WTC11 (cell line): ENCODE results near the gene RHOU. TPM values are rescaled to one million over a fixed set of nuclear protein-coding genes. Genes with fewer than 3 reads are reported as not detected.

Source experiments
- ATAC-seq: fragments of 200-7000 bp; cut with Tn5 transposase; 2 replicates; pipeline ENCODE4 v1.10.0; 2021; ENCODE audit warnings: mild to moderate bottlenecking, moderate library complexity
- CTCF ChIA-PET: fragments of 300-600 bp; sonication (Branson Sonifier 250); formaldehyde crosslinking; loops from one replicate; lab custom pipeline; 2021; ENCODE audit warnings: antibody characterized with exemption; lab: Charles Lee
- POLR2A ChIA-PET: fragments of 350-600 bp; sonication (Branson Sonifier 250); formaldehyde crosslinking; loops from one replicate; lab custom pipeline; 2021; ENCODE audit warnings: antibody characterized with exemption; lab: Charles Lee
- DNase-seq: peaks from one replicate; pipeline ENCODE4 v3.0.0; 2021; ENCODE audit warnings: low spot score
- H3K27ac Mint-ChIP-seq: 2 replicates; pipeline ENCODE4 v1.8.0; 2021; ENCODE audit warnings: mixed read lengths
- H3K27me3 Mint-ChIP-seq: 2 replicates; pipeline ENCODE4 v1.8.0; 2021; ENCODE audit warnings: low read depth, mild to moderate bottlenecking, moderate library complexity, mixed read lengths
- H3K36me3 Mint-ChIP-seq: 2 replicates; pipeline ENCODE4 v1.8.0; 2021; ENCODE audit warnings: mixed read lengths
- H3K4me1 Mint-ChIP-seq: 2 replicates; pipeline ENCODE4 v1.8.0; 2022; ENCODE audit warnings: mixed read lengths
- H3K4me3 Mint-ChIP-seq: 2 replicates; pipeline ENCODE4 v1.8.0; 2021; ENCODE audit warnings: mild to moderate bottlenecking, moderate library complexity, mixed read lengths
- H3K9me3 Mint-ChIP-seq: 2 replicates; pipeline ENCODE4 v1.8.0; 2021; ENCODE audit warnings: mixed read lengths
- ATF1 ChIP-seq: sonication (generic); formaldehyde crosslinking; IDR thresholded peaks from 2 replicates; pipeline ENCODE4 v1.8.1; 2023; ENCODE audit warnings: mild to moderate bottlenecking, moderate library complexity, missing genetic modification reagents
- CBFB ChIP-seq: sonication (generic); formaldehyde crosslinking; IDR thresholded peaks from 2 replicates; pipeline ENCODE4 v1.8.1; 2022; ENCODE audit warnings: mild to moderate bottlenecking, low read depth, missing genetic modification reagents
- CREM ChIP-seq: sonication (generic); formaldehyde crosslinking; IDR thresholded peaks from 2 replicates; pipeline ENCODE4 v1.8.1; 2022; ENCODE audit warnings: mild to moderate bottlenecking, missing genetic modification reagents, moderate library complexity
- ESRRA ChIP-seq: sonication (generic); formaldehyde crosslinking; IDR thresholded peaks from 2 replicates; pipeline ENCODE4 v1.8.1; 2022; ENCODE audit warnings: mild to moderate bottlenecking, missing genetic modification reagents, borderline replicate concordance
- ETV6 ChIP-seq: sonication (generic); formaldehyde crosslinking; IDR thresholded peaks from 2 replicates; pipeline ENCODE4 v1.8.1; 2022; ENCODE audit warnings: mild to moderate bottlenecking, missing genetic modification reagents
- FOXK1 ChIP-seq: sonication (generic); formaldehyde crosslinking; IDR thresholded peaks from 2 replicates; pipeline ENCODE4 v1.8.0; 2022; ENCODE audit warnings: mild to moderate bottlenecking, moderate library complexity, missing genetic modification reagents
- GTF2I ChIP-seq: fragments of 250-450 bp; sonication (Bioruptor Pico); conservative IDR thresholded peaks from 2 replicates; pipeline ENCODE4 v1.4.0; 2021; ENCODE audit warnings: mild to moderate bottlenecking
- KAT7 ChIP-seq: sonication (generic); formaldehyde crosslinking; IDR thresholded peaks from 2 replicates; pipeline ENCODE4 v1.8.1; 2023; ENCODE audit warnings: missing genetic modification reagents, mild to moderate bottlenecking, borderline replicate concordance
- NFE2L1 ChIP-seq: sonication (generic); formaldehyde crosslinking; IDR thresholded peaks from 2 replicates; pipeline ENCODE4 v1.8.1; 2023; ENCODE audit warnings: missing genetic modification reagents
- NR1H2 ChIP-seq: sonication (generic); formaldehyde crosslinking; IDR thresholded peaks from 2 replicates; pipeline ENCODE4 v1.9.0; 2021; ENCODE audit warnings: mild to moderate bottlenecking, moderate library complexity, missing genetic modification reagents
- NR2C2 ChIP-seq: sonication (generic); formaldehyde crosslinking; IDR thresholded peaks from 2 replicates; pipeline ENCODE4 v1.8.0; 2022; ENCODE audit warnings: mild to moderate bottlenecking, missing genetic modification reagents
- OVOL2 ChIP-seq: fragments of 250-450 bp; sonication (Bioruptor Pico); IDR thresholded peaks from 2 replicates; pipeline ENCODE4 v1.9.0; 2021; ENCODE audit warnings: mild to moderate bottlenecking, borderline replicate concordance
- SMAD3 ChIP-seq: sonication (generic); formaldehyde crosslinking; IDR thresholded peaks from 2 replicates; pipeline ENCODE4 v1.8.0; 2022; ENCODE audit warnings: missing genetic modification reagents, mild to moderate bottlenecking, borderline replicate concordance
- ZNF219 ChIP-seq: sonication (generic); formaldehyde crosslinking; IDR thresholded peaks from 2 replicates; pipeline ENCODE4 v1.8.0; 2023; ENCODE audit warnings: missing genetic modification reagents, mild to moderate bottlenecking, borderline replicate concordance
- total RNA-seq: library from RNA; stranded (reverse); gene quantifications from 3 replicates; pipeline ENCODE4 v1.2.3, GENCODE V29; 2021
- TF ChIP-seq, protein P1 (sequence below): sonication (generic); formaldehyde crosslinking; IDR thresholded peaks from 2 replicates; pipeline ENCODE4 v1.8.0; 2022; ENCODE audit warnings: missing genetic modification reagents
- TF ChIP-seq, protein P2 (sequence below): fragments of 250-450 bp; sonication (Bioruptor Pico); IDR thresholded peaks from 2 replicates; pipeline ENCODE4 v1.9.0; 2021; ENCODE audit warnings: moderate library complexity, mild to moderate bottlenecking, inconsistent platforms, borderline replicate concordance
- TF ChIP-seq, protein P3 (sequence below): fragments of 250-450 bp; sonication (Bioruptor Pico); IDR thresholded peaks from 2 replicates; pipeline ENCODE4 v1.8.0; 2021; ENCODE audit warnings: mild to moderate bottlenecking
- TF ChIP-seq, protein P4 (sequence below): sonication (generic); formaldehyde crosslinking; IDR thresholded peaks from 2 replicates; pipeline ENCODE4 v1.8.1; 2023; ENCODE audit warnings: mild to moderate bottlenecking, missing genetic modification reagents
- TF ChIP-seq, protein P5 (sequence below): sonication (generic); formaldehyde crosslinking; conservative IDR thresholded peaks from 2 replicates; pipeline ENCODE4 v1.8.1; 2022; ENCODE audit warnings: mild to moderate bottlenecking, missing genetic modification reagents
- TF ChIP-seq, protein P6 (sequence below): sonication (generic); formaldehyde crosslinking; IDR thresholded peaks from 2 replicates; pipeline ENCODE4 v1.8.0; 2023; ENCODE audit warnings: mild to moderate bottlenecking, missing genetic modification reagents

The RHOU gene
- total RNA-seq, 1 experiment from 2014 or later, result 6.0 TPM

DNA sequence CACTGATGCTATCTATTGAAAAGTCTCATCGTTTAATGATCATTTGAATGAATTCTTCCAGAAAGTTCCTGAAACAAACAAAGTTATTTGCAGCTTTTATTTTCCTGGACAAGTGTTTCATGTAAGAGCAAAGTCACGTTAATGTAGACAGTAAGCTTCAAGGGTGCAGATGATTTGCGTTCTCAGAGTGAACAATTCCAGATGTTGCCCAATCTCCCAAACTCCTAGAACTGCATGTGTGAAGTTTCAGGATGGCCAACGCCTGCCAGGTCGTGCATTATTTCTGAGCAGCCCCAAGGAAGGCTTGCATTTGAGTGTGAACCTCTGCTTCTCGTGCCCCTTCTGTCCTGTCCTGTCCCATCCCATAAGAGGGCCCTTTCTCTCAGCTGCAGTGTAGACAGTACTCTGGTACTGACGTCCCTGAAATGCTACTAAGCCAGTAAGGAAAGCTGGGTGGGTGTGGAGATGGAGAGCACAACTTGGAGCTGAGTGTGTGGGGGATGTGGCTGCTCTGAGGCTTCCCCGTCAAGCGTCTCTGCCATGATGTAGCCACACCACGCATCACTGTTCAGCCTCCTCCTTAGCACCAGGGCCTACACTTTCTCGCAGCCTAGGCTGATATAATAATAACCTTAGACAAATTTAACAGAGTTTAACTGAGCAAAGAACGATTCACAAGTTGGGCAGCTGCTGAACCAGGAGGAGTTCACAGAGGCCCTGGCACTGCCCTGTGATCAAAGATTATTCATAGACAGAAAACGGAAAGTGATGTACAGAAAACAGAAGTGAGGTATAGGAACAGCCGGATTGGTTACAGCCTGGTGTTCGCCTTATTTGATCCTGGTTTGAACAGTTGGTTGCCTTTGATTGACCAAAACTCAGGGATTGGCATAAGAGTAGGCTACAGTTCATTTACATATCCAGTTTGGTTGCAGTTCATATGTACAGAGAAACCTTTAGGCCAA lies 50.4 kb downstream of the RHOU start:
- Mint-ChIP-seq H3K4me1 (no peaks in the 10 kb centered on the region), H3K27ac (no peak overlapping the region), H3K27me3 (peaks cover 11% of the 10 kb centered on the region; the same call in 1 of the 2 replicates), H3K36me3 (no peaks in the 10 kb centered on the region), H3K4me3 (no peak overlapping the region), H3K9me3 (no peaks in the 10 kb centered on the region)
- CTCF ChIA-PET, result no interaction called here
- ATAC-seq (no peak), DNase-seq (no peak)
- TF ChIP-seq FOXK1 (CRISPR knock-in tag), result no peak
- no peak for TF ChIP-seq NR2C2 (CRISPR knock-in tag)
- TF ChIP-seq KAT7, result no peak
- TF ChIP-seq NFE2L1, result no peak
- no peak for TF ChIP-seq ETV6 (CRISPR knock-in tag)
- no peak for TF ChIP-seq ZNF219 (CRISPR knock-in tag)
- TF ChIP-seq, all 79 proteins: peak for 0
- POLR2A ChIA-PET, result no interaction called here

DNA sequence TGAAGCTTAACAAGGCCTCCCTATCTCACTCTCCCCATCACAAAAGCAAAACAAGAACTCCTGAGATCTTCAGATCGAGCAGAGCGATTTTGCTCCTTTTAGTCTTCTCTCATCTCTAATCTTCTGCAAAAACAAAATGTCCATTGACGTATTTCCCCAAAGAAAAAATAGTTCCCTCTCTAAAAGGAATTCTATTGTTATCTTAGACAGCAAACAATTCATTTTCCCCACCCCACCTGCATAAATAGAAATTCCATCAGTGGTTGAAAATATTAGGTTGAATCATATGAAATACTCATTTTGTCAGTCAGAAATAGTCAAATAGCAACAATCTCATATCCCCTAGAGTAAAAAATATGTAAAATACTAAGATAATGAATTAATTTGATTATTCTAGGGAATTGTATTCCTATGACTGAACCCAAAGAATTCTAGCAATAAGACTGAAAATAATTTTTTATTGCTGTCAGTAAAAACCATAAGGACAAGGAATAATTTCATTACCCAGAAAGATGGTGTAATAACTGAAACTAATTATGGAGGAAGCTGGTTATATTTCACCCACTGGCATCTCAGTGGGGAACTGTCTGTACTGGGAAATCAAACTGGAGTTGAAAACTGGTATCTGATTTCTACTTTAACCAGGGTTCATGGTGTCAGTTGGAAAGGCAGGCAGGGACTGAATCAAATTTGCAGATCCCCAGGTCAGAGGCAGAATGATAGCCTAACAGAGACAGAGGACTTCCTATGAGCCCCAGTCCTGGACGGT lies 51.3 kb downstream of the RHOU start:
- Mint-ChIP-seq H3K9me3 (no peaks in the 10 kb centered on the region), H3K27ac (no peak overlapping the region), H3K36me3 (no peaks in the 10 kb centered on the region), H3K4me1 (no peaks in the 10 kb centered on the region), H3K27me3 (peaks cover 11% of the 10 kb centered on the region; the same call in 1 of the 2 replicates), H3K4me3 (no peak overlapping the region)
- ChIA-PET CTCF (no interaction called here), POLR2A (no interaction called here)
- ATAC-seq (no peak), DNase-seq (no peak)
- TF ChIP-seq GTF2I (CRISPR knock-in tag) (no peak), NR1H2 (CRISPR knock-in tag) (no peak), ATF1 (CRISPR knock-in tag) (no peak), ETV6 (CRISPR knock-in tag) (no peak), CREM (CRISPR knock-in tag) (no peak)
- TF ChIP-seq, protein P1, sequence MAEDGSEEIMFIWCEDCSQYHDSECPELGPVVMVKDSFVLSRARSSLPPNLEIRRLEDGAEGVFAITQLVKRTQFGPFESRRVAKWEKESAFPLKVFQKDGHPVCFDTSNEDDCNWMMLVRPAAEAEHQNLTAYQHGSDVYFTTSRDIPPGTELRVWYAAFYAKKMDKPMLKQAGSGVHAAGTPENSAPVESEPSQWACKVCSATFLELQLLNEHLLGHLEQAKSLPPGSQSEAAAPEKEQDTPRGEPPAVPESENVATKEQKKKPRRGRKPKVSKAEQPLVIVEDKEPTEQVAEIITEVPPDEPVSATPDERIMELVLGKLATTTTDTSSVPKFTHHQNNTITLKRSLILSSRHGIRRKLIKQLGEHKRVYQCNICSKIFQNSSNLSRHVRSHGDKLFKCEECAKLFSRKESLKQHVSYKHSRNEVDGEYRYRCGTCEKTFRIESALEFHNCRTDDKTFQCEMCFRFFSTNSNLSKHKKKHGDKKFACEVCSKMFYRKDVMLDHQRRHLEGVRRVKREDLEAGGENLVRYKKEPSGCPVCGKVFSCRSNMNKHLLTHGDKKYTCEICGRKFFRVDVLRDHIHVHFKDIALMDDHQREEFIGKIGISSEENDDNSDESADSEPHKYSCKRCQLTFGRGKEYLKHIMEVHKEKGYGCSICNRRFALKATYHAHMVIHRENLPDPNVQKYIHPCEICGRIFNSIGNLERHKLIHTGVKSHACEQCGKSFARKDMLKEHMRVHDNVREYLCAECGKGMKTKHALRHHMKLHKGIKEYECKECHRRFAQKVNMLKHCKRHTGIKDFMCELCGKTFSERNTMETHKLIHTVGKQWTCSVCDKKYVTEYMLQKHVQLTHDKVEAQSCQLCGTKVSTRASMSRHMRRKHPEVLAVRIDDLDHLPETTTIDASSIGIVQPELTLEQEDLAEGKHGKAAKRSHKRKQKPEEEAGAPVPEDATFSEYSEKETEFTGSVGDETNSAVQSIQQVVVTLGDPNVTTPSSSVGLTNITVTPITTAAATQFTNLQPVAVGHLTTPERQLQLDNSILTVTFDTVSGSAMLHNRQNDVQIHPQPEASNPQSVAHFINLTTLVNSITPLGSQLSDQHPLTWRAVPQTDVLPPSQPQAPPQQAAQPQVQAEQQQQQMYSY (CRISPR knock-in tag), result no peak
- TF ChIP-seq, protein P2, sequence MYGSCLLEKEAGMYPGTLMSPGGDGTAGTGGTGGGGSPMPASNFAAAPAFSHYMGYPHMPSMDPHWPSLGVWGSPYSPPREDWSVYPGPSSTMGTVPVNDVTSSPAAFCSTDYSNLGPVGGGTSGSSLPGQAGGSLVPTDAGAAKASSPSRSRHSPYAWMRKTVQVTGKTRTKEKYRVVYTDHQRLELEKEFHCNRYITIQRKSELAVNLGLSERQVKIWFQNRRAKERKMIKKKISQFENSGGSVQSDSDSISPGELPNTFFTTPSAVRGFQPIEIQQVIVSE (CRISPR knock-in tag), result no peak
- TF ChIP-seq, protein P3, sequence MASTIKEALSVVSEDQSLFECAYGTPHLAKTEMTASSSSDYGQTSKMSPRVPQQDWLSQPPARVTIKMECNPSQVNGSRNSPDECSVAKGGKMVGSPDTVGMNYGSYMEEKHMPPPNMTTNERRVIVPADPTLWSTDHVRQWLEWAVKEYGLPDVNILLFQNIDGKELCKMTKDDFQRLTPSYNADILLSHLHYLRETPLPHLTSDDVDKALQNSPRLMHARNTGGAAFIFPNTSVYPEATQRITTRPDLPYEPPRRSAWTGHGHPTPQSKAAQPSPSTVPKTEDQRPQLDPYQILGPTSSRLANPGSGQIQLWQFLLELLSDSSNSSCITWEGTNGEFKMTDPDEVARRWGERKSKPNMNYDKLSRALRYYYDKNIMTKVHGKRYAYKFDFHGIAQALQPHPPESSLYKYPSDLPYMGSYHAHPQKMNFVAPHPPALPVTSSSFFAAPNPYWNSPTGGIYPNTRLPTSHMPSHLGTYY (CRISPR knock-in tag), result no peak
- TF ChIP-seq, all 79 proteins: peak for 0

DNA sequence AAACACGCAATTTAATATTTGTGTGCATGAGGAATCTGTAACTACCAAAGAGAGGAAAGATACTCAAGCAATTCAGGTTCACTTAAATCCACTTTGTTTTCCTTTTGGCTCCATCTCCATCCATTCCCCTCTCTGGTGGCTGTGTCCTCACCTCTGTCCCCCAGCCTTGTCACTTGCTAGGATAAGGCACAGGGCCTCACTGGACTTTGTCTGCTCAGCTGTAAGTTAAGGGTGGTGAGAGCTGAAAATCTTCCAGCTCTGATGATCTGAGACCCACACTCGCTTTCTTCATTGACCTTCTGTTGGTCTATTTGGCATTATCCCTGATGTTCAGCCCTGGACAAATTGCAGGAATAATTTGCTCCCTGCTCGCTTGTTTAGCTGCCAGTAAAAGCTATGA lies 56.5 kb downstream of the RHOU start:
- Mint-ChIP-seq H3K4me1 (no peaks in the 10 kb centered on the region), H3K27ac (no peak overlapping the region), H3K27me3 (peaks cover 3% of the 10 kb centered on the region; the same call in 1 of the 2 replicates), H3K4me3 (no peak overlapping the region), H3K9me3 (no peaks in the 10 kb centered on the region), H3K36me3 (no peaks in the 10 kb centered on the region)
- ChIA-PET CTCF (no interaction called here), POLR2A (no interaction called here)
- ATAC-seq, result no peak
- DNase-seq, result no peak
- TF ChIP-seq ESRRA (no peak), OVOL2 (CRISPR knock-in tag) (no peak), SMAD3 (CRISPR knock-in tag) (no peak), CBFB (no peak)
- TF ChIP-seq, protein P4, sequence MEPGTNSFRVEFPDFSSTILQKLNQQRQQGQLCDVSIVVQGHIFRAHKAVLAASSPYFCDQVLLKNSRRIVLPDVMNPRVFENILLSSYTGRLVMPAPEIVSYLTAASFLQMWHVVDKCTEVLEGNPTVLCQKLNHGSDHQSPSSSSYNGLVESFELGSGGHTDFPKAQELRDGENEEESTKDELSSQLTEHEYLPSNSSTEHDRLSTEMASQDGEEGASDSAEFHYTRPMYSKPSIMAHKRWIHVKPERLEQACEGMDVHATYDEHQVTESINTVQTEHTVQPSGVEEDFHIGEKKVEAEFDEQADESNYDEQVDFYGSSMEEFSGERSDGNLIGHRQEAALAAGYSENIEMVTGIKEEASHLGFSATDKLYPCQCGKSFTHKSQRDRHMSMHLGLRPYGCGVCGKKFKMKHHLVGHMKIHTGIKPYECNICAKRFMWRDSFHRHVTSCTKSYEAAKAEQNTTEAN (CRISPR knock-in tag), result no peak
- TF ChIP-seq, protein P5, sequence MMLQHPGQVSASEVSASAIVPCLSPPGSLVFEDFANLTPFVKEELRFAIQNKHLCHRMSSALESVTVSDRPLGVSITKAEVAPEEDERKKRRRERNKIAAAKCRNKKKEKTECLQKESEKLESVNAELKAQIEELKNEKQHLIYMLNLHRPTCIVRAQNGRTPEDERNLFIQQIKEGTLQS (CRISPR knock-in tag), result no peak
- TF ChIP-seq, protein P6, sequence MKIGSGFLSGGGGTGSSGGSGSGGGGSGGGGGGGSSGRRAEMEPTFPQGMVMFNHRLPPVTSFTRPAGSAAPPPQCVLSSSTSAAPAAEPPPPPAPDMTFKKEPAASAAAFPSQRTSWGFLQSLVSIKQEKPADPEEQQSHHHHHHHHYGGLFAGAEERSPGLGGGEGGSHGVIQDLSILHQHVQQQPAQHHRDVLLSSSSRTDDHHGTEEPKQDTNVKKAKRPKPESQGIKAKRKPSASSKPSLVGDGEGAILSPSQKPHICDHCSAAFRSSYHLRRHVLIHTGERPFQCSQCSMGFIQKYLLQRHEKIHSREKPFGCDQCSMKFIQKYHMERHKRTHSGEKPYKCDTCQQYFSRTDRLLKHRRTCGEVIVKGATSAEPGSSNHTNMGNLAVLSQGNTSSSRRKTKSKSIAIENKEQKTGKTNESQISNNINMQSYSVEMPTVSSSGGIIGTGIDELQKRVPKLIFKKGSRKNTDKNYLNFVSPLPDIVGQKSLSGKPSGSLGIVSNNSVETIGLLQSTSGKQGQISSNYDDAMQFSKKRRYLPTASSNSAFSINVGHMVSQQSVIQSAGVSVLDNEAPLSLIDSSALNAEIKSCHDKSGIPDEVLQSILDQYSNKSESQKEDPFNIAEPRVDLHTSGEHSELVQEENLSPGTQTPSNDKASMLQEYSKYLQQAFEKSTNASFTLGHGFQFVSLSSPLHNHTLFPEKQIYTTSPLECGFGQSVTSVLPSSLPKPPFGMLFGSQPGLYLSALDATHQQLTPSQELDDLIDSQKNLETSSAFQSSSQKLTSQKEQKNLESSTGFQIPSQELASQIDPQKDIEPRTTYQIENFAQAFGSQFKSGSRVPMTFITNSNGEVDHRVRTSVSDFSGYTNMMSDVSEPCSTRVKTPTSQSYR, result no peak
